Measurements from ENCODE around the gene OTULIN. TPM values are rescaled to one million over a fixed set of nuclear protein-coding genes. Genes with fewer than 3 reads are reported as not detected.

The OTULIN gene
- total and polyA plus RNA-seq, 4 donors = 8.6 to 44.4 (median 12.1) TPM

DNA sequence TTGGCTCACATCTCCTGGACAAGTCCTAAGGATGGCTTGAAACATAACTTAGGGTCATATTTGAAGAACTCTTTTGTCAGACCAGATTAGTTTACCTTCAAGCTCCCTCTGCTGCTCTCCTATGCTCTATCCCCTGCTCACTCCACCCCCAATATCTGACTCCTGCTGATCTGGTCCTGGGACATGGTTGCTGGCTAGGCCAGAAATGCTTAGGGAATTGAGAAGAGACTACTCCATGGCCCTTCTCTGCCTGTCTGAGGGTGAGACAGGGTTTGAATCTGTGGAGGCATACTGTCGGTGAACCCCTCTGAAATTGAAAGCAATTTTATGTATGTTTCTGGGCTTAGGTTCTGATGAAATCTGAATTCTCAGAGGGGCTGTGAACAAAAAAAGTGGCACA is 3.3 kb downstream of the OTULIN start (continued):
- TF ChIP-seq, protein P1, sequence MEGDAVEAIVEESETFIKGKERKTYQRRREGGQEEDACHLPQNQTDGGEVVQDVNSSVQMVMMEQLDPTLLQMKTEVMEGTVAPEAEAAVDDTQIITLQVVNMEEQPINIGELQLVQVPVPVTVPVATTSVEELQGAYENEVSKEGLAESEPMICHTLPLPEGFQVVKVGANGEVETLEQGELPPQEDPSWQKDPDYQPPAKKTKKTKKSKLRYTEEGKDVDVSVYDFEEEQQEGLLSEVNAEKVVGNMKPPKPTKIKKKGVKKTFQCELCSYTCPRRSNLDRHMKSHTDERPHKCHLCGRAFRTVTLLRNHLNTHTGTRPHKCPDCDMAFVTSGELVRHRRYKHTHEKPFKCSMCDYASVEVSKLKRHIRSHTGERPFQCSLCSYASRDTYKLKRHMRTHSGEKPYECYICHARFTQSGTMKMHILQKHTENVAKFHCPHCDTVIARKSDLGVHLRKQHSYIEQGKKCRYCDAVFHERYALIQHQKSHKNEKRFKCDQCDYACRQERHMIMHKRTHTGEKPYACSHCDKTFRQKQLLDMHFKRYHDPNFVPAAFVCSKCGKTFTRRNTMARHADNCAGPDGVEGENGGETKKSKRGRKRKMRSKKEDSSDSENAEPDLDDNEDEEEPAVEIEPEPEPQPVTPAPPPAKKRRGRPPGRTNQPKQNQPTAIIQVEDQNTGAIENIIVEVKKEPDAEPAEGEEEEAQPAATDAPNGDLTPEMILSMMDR (IDR thresholded peaks at IDR 0.05; ENCODE audit: low read depth, low read length, missing input control) = no peak

DNA sequence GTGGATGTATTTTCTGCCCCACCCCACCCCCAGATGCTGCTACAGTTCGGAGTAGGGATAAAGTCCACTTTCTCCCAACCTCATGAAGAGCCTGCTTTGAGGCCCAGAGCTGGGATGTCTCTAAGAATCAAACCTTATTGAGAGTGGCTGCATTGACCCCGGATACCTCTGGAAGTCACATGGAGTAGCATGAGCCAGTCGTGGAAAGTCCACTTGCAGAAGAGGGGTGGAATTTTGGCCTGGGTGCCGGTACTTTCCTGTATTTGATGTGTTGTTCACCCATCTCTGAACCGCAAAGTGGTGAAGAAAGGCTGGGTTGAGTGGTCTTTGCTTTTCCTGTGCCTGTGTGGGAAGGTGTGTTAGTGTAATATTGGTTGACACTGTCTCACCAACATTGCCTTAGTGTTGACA is 3.7 kb downstream of the OTULIN start:
- no peak overlapping the region for H3K4me3 ChIP-seq (ENCODE audit: low read depth in 1 of 3, low read length in 3 of 3)
- H3K27ac ChIP-seq (ENCODE audit: low read depth in 1 of 2, low read length in 2 of 2) = peak overlapping the region; percentile 95 to 97
- no peaks in the 10 kb centered on the region for H3K36me3 ChIP-seq (ENCODE audit: control insufficient read depth in 4 of 4, insufficient read depth in 3 of 4, low read depth in 1 of 4, low read length in 3 of 4)
- 33% methylated on average over 5 of the region's 5 CpGs for WGBS
- no peaks in the 10 kb centered on the region for H3K27me3 ChIP-seq (ENCODE audit: control insufficient read depth in 4 of 4, insufficient read depth in 4 of 4, low read length in 3 of 4)
- TF ChIP-seq HNF4A (conservative IDR thresholded peaks at IDR 0.05) (peak; percentile 51 to 60), EGR1 (IDR thresholded peaks at IDR 0.05; ENCODE audit: low read depth in 2 of 2) (no peak), YY1 (IDR thresholded peaks at IDR 0.05) (no peak), RAD21 (IDR thresholded peaks at IDR 0.05) (no peak), RXRA (IDR thresholded peaks at IDR 0.05) (peak; percentile 52 to 63)
- TF ChIP-seq, protein P2, sequence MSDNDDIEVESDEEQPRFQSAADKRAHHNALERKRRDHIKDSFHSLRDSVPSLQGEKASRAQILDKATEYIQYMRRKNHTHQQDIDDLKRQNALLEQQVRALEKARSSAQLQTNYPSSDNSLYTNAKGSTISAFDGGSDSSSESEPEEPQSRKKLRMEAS (IDR thresholded peaks at IDR 0.05) = peak; percentile 12
- no peak for DNase-seq (ENCODE audit: low spot score)
- H3K4me1 ChIP-seq (ENCODE audit: control insufficient read depth in 4 of 4, insufficient read depth in 4 of 4, low read length in 3 of 4) = peaks cover 16 to 72% (median 58%) of the 10 kb centered on the region in 4 donors
- H3K9ac ChIP-seq (ENCODE audit: low read depth in 1 of 2, low read length in 2 of 2) = no peak overlapping the region
- no peaks in the 10 kb centered on the region for H3K9me3 ChIP-seq (ENCODE audit: control insufficient read depth in 4 of 4, low read length in 3 of 4)

DNA sequence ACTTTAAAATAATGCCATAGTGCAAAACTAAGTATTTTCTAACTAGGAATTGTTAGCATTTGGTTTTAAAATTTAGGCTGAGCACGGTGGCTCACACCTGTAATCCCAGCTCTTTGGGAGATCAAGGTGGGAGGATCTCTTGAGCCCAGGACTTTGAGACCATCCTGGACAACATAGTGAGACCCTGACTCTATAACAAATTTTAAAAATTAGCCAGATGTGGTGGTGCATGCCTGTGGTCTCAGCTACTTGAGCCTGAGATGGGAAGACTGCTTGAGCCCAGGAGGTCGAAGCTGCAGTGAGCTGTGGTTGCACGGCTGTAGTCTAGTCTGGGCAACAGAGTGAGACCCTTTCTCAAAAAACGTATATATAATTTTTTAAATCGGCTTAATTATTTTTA is 4.9 kb downstream of the OTULIN start:
- H3K9ac ChIP-seq (ENCODE audit: low read depth in 1 of 2, low read length in 2 of 2) = no peak overlapping the region
- TF ChIP-seq FOXA1 (IDR thresholded peaks at IDR 0.05) = no peak
- H3K27ac ChIP-seq (ENCODE audit: low read depth in 1 of 2, low read length in 2 of 2) = peak overlapping the region in 1 of 2 donors; percentile 39
- H3K9me3 ChIP-seq (ENCODE audit: control insufficient read depth in 4 of 4, low read length in 3 of 4) = no peaks in the 10 kb centered on the region
- peaks cover 16 to 65% (median 56%) of the 10 kb centered on the region in 4 donors for H3K4me1 ChIP-seq (ENCODE audit: control insufficient read depth in 4 of 4, insufficient read depth in 4 of 4, low read length in 3 of 4)
- WGBS = 89% methylated on average over 5 of the region's 5 CpGs
- no peaks in the 10 kb centered on the region for H3K27me3 ChIP-seq (ENCODE audit: control insufficient read depth in 4 of 4, insufficient read depth in 4 of 4, low read length in 3 of 4)
- no peak overlapping the region for H3K4me3 ChIP-seq (ENCODE audit: low read depth in 1 of 3, low read length in 3 of 3)
- H3K36me3 ChIP-seq (ENCODE audit: control insufficient read depth in 4 of 4, insufficient read depth in 3 of 4, low read depth in 1 of 4, low read length in 3 of 4) = peaks cover 0 to 3% (median 0%) of the 10 kb centered on the region in 4 donors
- no peak for DNase-seq (ENCODE audit: low spot score)

DNA sequence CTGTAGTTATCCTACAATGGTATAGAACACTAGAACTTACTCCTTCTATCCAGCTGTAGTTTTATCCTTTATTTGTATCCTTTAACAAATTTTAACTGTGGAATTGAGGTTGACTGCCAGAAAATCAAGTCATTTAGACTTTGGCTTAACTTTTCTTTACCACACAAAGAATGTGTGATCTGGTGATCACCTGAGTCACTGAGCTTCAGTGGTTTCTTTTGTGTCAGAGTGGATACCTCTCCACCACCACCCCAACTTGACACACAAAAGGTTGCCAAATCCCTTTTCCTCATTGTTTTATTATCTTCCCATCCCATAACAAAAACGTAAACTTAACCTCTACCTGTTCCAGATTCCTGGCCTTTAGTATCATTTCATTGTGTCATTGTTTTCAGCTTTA is 5.5 kb downstream of the OTULIN start:
- Histone ChIP-seq H3K9me3 (ENCODE audit: control insufficient read depth in 4 of 4, low read length in 3 of 4) (no peaks in the 10 kb centered on the region), H3K27me3 (ENCODE audit: control insufficient read depth in 4 of 4, insufficient read depth in 4 of 4, low read length in 3 of 4) (no peaks in the 10 kb centered on the region), H3K4me1 (ENCODE audit: control insufficient read depth in 4 of 4, insufficient read depth in 4 of 4, low read length in 3 of 4) (peaks cover 16 to 66% (median 56%) of the 10 kb centered on the region in 4 donors), H3K9ac (ENCODE audit: low read depth in 1 of 2, low read length in 2 of 2) (no peak overlapping the region), H3K4me3 (ENCODE audit: low read depth in 1 of 3, low read length in 3 of 3) (no peak overlapping the region), H3K36me3 (ENCODE audit: control insufficient read depth in 4 of 4, insufficient read depth in 3 of 4, low read depth in 1 of 4, low read length in 3 of 4) (peaks cover 0 to 3% (median under 1%) of the 10 kb centered on the region in 4 donors), H3K27ac (ENCODE audit: low read depth in 1 of 2, low read length in 2 of 2) (peak overlapping the region in 1 of 2 donors; percentile 39)
- no peak for DNase-seq (ENCODE audit: low spot score)
- WGBS = 33% methylated on average over 1 of the region's 1 CpG
- TF ChIP-seq, protein P3, sequence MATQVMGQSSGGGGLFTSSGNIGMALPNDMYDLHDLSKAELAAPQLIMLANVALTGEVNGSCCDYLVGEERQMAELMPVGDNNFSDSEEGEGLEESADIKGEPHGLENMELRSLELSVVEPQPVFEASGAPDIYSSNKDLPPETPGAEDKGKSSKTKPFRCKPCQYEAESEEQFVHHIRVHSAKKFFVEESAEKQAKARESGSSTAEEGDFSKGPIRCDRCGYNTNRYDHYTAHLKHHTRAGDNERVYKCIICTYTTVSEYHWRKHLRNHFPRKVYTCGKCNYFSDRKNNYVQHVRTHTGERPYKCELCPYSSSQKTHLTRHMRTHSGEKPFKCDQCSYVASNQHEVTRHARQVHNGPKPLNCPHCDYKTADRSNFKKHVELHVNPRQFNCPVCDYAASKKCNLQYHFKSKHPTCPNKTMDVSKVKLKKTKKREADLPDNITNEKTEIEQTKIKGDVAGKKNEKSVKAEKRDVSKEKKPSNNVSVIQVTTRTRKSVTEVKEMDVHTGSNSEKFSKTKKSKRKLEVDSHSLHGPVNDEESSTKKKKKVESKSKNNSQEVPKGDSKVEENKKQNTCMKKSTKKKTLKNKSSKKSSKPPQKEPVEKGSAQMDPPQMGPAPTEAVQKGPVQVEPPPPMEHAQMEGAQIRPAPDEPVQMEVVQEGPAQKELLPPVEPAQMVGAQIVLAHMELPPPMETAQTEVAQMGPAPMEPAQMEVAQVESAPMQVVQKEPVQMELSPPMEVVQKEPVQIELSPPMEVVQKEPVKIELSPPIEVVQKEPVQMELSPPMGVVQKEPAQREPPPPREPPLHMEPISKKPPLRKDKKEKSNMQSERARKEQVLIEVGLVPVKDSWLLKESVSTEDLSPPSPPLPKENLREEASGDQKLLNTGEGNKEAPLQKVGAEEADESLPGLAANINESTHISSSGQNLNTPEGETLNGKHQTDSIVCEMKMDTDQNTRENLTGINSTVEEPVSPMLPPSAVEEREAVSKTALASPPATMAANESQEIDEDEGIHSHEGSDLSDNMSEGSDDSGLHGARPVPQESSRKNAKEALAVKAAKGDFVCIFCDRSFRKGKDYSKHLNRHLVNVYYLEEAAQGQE (IDR thresholded peaks at IDR 0.05) = no peak
- TF ChIP-seq HNF4A (conservative IDR thresholded peaks at IDR 0.05) = peak in 1 of 2 donors; percentile 45

All from liver (tissue), 9 donors.